H1 (cell line): Measurements from ENCODE around the gene MYO1D. TPM values are rescaled to one million over a fixed set of nuclear protein-coding genes. Genes with fewer than 3 reads are reported as not detected.

Experiments
- ASH2L ChIP-seq: fragments of 200-600, 300-600 bp; sonication (generic); IDR thresholded peaks from one replicate; pipeline ENCODE4 v1.7.1; 2017; ENCODE audit warnings: low read length
- BCL11A ChIP-seq, 2 experiments: IDR thresholded peaks; one replicate each; pipeline ENCODE4 v1.6.1; 2011; ENCODE audit warnings: low read depth in 2 of 2, low read length in 2 of 2, mild to moderate bottlenecking in 2 of 2
- JUND ChIP-seq: IDR thresholded peaks from 2 replicates; pipeline ENCODE4 v1.6.1; 2011; ENCODE audit warnings: mild to moderate bottlenecking, improper control_type of control experiment, low read length
- KDM4A ChIP-seq: IDR thresholded peaks from one replicate; pipeline ENCODE4 v1.7.1; 2012; ENCODE audit warnings: low read depth, mild to moderate bottlenecking, moderate library complexity, low read length, inconsistent platforms; ENCODE audit not compliant: severe bottlenecking
- MAFK ChIP-seq: IDR thresholded peaks from 2 replicates; pipeline ENCODE4 v1.6.1; 2012; ENCODE audit warnings: low read depth, mild to moderate bottlenecking, improper control_type of control experiment, low read length
- RXRA ChIP-seq: IDR thresholded peaks from 2 replicates; pipeline ENCODE4 v1.6.1; 2011; ENCODE audit warnings: low read depth, mild to moderate bottlenecking, low read length, moderate library complexity; ENCODE audit not compliant: insufficient read depth
- SIN3A ChIP-seq, 2 experiments: IDR thresholded peaks in 1 of 2; conservative IDR thresholded peaks in 1 of 2; 2 replicates each; pipeline ENCODE4 v1.6.1; 2011 to 2012; ENCODE audit warnings: low read length in 2 of 2, improper control_type of control experiment in 1 of 2, low read depth in 1 of 2, mild to moderate bottlenecking in 1 of 2
- polyA plus RNA-seq, 7 experiments: library from polyadenylated mRNA; depleted of rRNA in 3 of 7; stranded (reverse) in 5 of 7; unstranded in 2 of 7; fragments of >200 nt in 5 of 7; fragments of 200-250 nt in 2 of 7; gene quantifications; 1 replicate in 5 of 7; 2 replicates in 1 of 7; 4 replicates in 1 of 7; pipeline versions ENCODE4 v1.2.1 to v1.2.3, GENCODE V29; 2011 to 2013; ENCODE audit warnings: missing spikeins in 2 of 7, mixed read lengths in 2 of 7
- total RNA-seq: library from RNA; stranded (reverse); fragmentation: NEBNext Ultra II Directional; extraction: Animal tissue kit (Norgen Biotek cat#: 25700); gene quantifications from 2 replicates; pipeline ENCODE4 v1.2.1, GENCODE V29; 2021
- TF ChIP-seq, protein P1 (sequence below): fragments of 300-600 bp; sonication (generic); IDR thresholded peaks from 2 replicates; pipeline ENCODE4 v1.7.1; 2012; ENCODE audit warnings: low read length, moderate library complexity, mild to moderate bottlenecking, inconsistent platforms; ENCODE audit not compliant: insufficient replicate concordance
- TF ChIP-seq, protein P2 (sequence below): IDR thresholded peaks from 2 replicates; pipeline ENCODE4 v1.6.1; 2012; ENCODE audit warnings: inconsistent platforms

MYO1D gene
- total and polyA plus RNA-seq, 2 of the 8 experiments (the other 6 are each of a cell fraction or from before 2014, with no cell fraction given), result 6.5 to 25.4 TPM

DNA sequence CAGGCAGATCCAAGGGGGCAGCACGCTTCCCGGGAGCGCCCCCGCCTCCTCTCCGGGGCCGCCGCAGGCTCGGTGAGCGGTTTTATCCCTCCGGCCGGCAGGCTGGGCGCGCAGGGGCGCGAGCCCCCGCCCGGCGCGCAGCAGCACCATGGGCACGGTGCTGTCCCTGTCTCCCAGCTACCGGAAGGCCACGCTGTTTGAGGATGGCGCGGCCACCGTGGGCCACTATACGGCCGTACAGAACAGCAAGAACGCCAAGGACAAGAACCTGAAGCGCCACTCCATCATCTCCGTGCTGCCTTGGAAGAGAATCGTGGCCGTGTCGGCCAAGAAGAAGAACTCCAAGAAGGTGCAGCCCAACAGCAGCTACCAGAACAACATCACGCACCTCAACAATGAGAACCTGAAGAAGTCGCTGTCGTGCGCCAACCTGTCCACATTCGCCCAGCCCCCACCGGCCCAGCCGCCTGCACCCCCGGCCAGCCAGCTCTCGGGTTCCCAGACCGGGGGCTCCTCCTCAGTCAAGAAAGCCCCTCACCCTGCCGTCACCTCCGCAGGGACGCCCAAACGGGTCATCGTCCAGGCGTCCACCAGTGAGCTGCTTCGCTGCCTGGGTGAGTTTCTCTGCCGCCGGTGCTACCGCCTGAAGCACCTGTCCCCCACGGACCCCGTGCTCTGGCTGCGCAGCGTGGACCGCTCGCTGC is 389.3 kb downstream of the MYO1D start (continued):
- TF ChIP-seq, protein P1, sequence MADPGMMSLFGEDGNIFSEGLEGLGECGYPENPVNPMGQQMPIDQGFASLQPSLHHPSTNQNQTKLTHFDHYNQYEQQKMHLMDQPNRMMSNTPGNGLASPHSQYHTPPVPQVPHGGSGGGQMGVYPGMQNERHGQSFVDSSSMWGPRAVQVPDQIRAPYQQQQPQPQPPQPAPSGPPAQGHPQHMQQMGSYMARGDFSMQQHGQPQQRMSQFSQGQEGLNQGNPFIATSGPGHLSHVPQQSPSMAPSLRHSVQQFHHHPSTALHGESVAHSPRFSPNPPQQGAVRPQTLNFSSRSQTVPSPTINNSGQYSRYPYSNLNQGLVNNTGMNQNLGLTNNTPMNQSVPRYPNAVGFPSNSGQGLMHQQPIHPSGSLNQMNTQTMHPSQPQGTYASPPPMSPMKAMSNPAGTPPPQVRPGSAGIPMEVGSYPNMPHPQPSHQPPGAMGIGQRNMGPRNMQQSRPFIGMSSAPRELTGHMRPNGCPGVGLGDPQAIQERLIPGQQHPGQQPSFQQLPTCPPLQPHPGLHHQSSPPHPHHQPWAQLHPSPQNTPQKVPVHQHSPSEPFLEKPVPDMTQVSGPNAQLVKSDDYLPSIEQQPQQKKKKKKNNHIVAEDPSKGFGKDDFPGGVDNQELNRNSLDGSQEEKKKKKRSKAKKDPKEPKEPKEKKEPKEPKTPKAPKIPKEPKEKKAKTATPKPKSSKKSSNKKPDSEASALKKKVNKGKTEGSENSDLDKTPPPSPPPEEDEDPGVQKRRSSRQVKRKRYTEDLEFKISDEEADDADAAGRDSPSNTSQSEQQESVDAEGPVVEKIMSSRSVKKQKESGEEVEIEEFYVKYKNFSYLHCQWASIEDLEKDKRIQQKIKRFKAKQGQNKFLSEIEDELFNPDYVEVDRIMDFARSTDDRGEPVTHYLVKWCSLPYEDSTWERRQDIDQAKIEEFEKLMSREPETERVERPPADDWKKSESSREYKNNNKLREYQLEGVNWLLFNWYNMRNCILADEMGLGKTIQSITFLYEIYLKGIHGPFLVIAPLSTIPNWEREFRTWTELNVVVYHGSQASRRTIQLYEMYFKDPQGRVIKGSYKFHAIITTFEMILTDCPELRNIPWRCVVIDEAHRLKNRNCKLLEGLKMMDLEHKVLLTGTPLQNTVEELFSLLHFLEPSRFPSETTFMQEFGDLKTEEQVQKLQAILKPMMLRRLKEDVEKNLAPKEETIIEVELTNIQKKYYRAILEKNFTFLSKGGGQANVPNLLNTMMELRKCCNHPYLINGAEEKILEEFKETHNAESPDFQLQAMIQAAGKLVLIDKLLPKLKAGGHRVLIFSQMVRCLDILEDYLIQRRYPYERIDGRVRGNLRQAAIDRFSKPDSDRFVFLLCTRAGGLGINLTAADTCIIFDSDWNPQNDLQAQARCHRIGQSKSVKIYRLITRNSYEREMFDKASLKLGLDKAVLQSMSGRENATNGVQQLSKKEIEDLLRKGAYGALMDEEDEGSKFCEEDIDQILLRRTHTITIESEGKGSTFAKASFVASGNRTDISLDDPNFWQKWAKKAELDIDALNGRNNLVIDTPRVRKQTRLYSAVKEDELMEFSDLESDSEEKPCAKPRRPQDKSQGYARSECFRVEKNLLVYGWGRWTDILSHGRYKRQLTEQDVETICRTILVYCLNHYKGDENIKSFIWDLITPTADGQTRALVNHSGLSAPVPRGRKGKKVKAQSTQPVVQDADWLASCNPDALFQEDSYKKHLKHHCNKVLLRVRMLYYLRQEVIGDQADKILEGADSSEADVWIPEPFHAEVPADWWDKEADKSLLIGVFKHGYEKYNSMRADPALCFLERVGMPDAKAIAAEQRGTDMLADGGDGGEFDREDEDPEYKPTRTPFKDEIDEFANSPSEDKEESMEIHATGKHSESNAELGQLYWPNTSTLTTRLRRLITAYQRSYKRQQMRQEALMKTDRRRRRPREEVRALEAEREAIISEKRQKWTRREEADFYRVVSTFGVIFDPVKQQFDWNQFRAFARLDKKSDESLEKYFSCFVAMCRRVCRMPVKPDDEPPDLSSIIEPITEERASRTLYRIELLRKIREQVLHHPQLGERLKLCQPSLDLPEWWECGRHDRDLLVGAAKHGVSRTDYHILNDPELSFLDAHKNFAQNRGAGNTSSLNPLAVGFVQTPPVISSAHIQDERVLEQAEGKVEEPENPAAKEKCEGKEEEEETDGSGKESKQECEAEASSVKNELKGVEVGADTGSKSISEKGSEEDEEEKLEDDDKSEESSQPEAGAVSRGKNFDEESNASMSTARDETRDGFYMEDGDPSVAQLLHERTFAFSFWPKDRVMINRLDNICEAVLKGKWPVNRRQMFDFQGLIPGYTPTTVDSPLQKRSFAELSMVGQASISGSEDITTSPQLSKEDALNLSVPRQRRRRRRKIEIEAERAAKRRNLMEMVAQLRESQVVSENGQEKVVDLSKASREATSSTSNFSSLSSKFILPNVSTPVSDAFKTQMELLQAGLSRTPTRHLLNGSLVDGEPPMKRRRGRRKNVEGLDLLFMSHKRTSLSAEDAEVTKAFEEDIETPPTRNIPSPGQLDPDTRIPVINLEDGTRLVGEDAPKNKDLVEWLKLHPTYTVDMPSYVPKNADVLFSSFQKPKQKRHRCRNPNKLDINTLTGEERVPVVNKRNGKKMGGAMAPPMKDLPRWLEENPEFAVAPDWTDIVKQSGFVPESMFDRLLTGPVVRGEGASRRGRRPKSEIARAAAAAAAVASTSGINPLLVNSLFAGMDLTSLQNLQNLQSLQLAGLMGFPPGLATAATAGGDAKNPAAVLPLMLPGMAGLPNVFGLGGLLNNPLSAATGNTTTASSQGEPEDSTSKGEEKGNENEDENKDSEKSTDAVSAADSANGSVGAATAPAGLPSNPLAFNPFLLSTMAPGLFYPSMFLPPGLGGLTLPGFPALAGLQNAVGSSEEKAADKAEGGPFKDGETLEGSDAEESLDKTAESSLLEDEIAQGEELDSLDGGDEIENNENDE, result no peak
- TF ChIP-seq RXRA, result no peak
- TF ChIP-seq ASH2L, result peak; percentile 53
- TF ChIP-seq, protein P2, sequence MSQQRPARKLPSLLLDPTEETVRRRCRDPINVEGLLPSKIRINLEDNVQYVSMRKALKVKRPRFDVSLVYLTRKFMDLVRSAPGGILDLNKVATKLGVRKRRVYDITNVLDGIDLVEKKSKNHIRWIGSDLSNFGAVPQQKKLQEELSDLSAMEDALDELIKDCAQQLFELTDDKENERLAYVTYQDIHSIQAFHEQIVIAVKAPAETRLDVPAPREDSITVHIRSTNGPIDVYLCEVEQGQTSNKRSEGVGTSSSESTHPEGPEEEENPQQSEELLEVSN, result 0 out of 2 replicates have a peak, but pooled peaks have one; percentile 15
- peak; percentile 33 for TF ChIP-seq KDM4A
- TF ChIP-seq JUND, result no peak
- TF ChIP-seq SIN3A (conservative IDR thresholded peaks at IDR 0.05 in 1 of 2, IDR thresholded peaks at IDR 0.05 in 1 of 2; ENCODE audit: low read depth in 1 of 2, low read length in 2 of 2), result 0 out of 4 replicates have a peak, but pooled peaks of 1 of the 2 experiments have one; percentile 29
- no peak for TF ChIP-seq MAFK
- no peak for TF ChIP-seq BCL11A (IDR thresholded peaks at IDR 0.05; ENCODE audit: low read depth in 2 of 2, low read length in 2 of 2)
